ENCODE results near the gene STX8. TPM values are rescaled to one million over a fixed set of nuclear protein-coding genes. Genes with fewer than 3 reads are reported as not detected.

STX8 gene
- 67.5 and 69.8 TPM in 2 replicates for total RNA-seq

GRCh38 chr17:9575381-9576101, at the start of gene STX8:
TSS of gene STX8 (minus strand) at chr17:9575820. CDS start at chr17:9575808, 12 bp downstream.

GRCh38 chr17:9576521-9577372, 1.1 kb upstream of the STX8 start, which contains the start of gene CFAP52:
TSS of gene CFAP52 (plus strand) at chr17:9576642. CDS start at chr17:9576696, 54 bp downstream.

Other genes with a start within 250 kb of the STX8 start
- 0.09 TPM in 1 of 2 replicates, not detected in the other for gene CFAP52, start 822 bp upstream of the STX8 start, total RNA-seq
- 8.7 and 10.0 TPM in 2 replicates for gene USP43, start 69.7 kb upstream of the STX8 start, total RNA-seq
- not detected in 2 replicates for gene DHRS7C, start 215.8 kb upstream of the STX8 start, total RNA-seq
- gene GSG1L2, start 246.3 kb upstream of the STX8 start, total RNA-seq, result not detected in 2 replicates

All from airway epithelial cell (primary cell).